LNCaP clone FGC (cell line): ENCODE results near the gene POU1F1.

Source experiments
- DNase-seq: peaks from one replicate; pipeline ENCODE4 v3.0.0-alpha.2; 2011; ENCODE audit warnings: low read depth
- H3K4me3 ChIP-seq: 2 replicates; pipeline ENCODE4 v1.5.1; 2011; ENCODE audit warnings: mild to moderate bottlenecking, low read depth, low read length, control low read depth
- CTCF ChIP-seq: IDR thresholded peaks from 2 replicates; pipeline ENCODE4 v1.5.1; 2012; ENCODE audit warnings: mild to moderate bottlenecking; ENCODE audit not compliant: control insufficient read depth, insufficient read depth; ENCODE audit errors: extremely low read depth

POU1F1 gene

GRCh38 chr3:87287011-87287410, 10.6 kb upstream of the POU1F1 start:
- H3K4me3 ChIP-seq, result no peak overlapping the region
- DNase-seq, result no peak
- no peak for TF ChIP-seq CTCF

GRCh38 chr3:87272718-87273341, 3.6 kb downstream of the POU1F1 start:
- no peak for TF ChIP-seq CTCF
- no peak for DNase-seq
- no peak overlapping the region for H3K4me3 ChIP-seq

GRCh38 chr3:87270908-87271700, 5.3 kb downstream of the POU1F1 start:
- no peak for DNase-seq
- no peak overlapping the region for H3K4me3 ChIP-seq
- TF ChIP-seq CTCF, result no peak

- TF ChIP-seq CTCF, result no peak
- no peak overlapping the region for H3K4me3 ChIP-seq
- no peak for DNase-seq
These were observed 6.7 kb downstream of the POU1F1 start for GRCh38 chr3:87269723-87270122.

- H3K4me3 ChIP-seq, result no peak overlapping the region
- peak; percentile 25 for DNase-seq
- TF ChIP-seq CTCF, result no peak
These were observed 7.7 kb downstream of the POU1F1 start for GRCh38 chr3:87268646-87269211.

GRCh38 chr3:87267953-87268645, 8.3 kb downstream of the POU1F1 start:
- H3K4me3 ChIP-seq, result no peak overlapping the region
- DNase-seq, result no peak
- no peak for TF ChIP-seq CTCF
